ENCODE measurements around the gene PEX5. TPM values are rescaled to one million over a fixed set of nuclear protein-coding genes. Genes with fewer than 3 reads are reported as not detected.
"Not testable (repeated sequence)": the region's sequence is repeated elsewhere in the genome, so short reads cannot be mapped to it uniquely, and the experiment has no call there.

PEX5 gene
- total and polyA plus RNA-seq, 11 donors, result 9.7 to 45.9 (median 29.9) TPM

DNA sequence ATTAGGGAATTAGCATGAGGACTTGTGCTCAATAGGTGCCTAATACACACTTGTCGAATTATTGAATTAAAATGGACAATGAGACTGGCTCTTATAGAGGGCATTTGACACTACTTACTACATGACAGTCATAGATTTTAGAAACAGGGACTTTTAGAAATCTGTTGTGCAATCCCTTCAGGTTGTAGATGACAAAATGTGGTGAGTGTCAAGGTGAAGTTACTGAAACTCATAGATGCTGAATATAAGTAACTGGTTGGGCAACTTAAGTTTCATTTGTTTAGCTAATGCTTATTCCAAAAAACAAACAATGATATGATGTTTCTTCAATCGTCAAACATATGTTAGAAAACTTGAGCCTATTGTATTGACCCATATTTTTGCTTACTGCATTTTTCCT lies 12.9 kb upstream of the PEX5 start:
- no peak overlapping the region for H3K4me3 ChIP-seq
- DNase-seq (no peak), ATAC-seq (no peak)
- WGBS, 4 donors, result 48 to 69% (median 51%) methylated on average over 2 of the region's 2 CpGs
- peaks cover 0 to 23% (median 3%) of the 10 kb centered on the region in 9 donors for H3K27me3 ChIP-seq
- intact Hi-C loops (cut with DNase I), result no loop called here
- peaks cover 0 to 8% (median 0%) of the 10 kb centered on the region in 12 donors for H3K9me3 ChIP-seq
- H3K27ac ChIP-seq, result no peak overlapping the region
- H3K4me1 ChIP-seq, result no peaks in the 10 kb centered on the region
- H3K36me3 ChIP-seq, result no peaks in the 10 kb centered on the region
- TF ChIP-seq CTCF (IDR thresholded peaks at IDR 0.05), result no peak
- no peak for TF ChIP-seq POLR2A (IDR thresholded peaks at IDR 0.05)

DNA sequence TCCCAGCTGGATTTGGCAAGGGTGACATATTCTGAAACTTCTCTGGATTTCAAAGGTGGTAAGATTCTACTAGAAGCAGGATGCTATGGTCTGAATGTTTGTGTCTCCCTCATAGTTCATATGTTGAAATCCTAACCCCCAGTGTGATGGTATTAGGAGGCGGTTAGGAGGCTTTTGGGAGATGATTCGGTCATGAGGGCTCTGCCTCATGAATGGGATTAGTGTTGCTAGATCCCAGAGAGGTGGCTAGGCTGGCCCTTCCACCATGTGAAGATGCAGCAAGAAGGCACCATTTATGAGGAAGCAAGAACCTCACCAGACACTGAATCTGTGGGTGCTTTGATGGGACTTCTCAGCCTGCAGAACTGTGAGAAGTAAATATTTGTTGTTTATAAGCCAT lies 11.0 kb upstream of the PEX5 start:
- intact Hi-C loops (cut with DNase I), result no loop called here
- WGBS, 4 donors, result 87 to 97% (median 89%) methylated on average over 2 of the region's 2 CpGs
- Histone ChIP-seq H3K27me3 (peaks cover 0 to 23% (median 3%) of the 10 kb centered on the region in 9 donors), H3K36me3 (no peaks in the 10 kb centered on the region), H3K4me1 (no peaks in the 10 kb centered on the region), H3K27ac (no peak overlapping the region), H3K4me3 (no peak overlapping the region), H3K9me3 (peaks cover 0 to 3% (median 0%) of the 10 kb centered on the region in 12 donors)
- no peak for TF ChIP-seq POLR2A (IDR thresholded peaks at IDR 0.05)
- no peak for TF ChIP-seq CTCF (IDR thresholded peaks at IDR 0.05)
- ATAC-seq, result no peak
- no peak for DNase-seq

DNA sequence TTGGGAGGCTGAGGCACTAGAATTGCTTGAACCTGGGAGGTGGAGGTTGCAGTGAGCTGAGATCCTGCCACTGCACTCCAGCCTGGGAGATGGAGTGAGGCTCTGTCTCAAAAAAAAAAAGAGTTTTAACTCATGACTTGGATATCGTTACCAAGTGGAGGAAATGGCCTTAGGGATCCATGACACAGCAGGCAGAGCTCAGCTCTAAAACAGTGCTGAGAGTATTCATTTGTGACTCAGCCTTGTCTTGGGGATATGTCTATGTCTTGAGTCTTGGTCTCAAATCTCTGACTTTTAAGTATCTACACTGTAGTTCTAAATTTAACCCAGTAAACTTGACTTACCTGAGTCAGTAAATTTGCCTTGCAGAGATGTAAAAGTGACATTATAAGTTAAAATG lies 8.8 kb upstream of the PEX5 start:
- Histone ChIP-seq H3K9me3 (peaks cover 0 to 3% (median 0%) of the 10 kb centered on the region in 12 donors), H3K27me3 (peaks cover 0 to 23% (median 3%) of the 10 kb centered on the region in 9 donors), H3K4me1 (no peaks in the 10 kb centered on the region), H3K36me3 (no peaks in the 10 kb centered on the region), H3K4me3 (no peak overlapping the region), H3K27ac (no peak overlapping the region)
- intact Hi-C loops (cut with DNase I), result no loop called here
- 55 to 72% (median 66%) methylated on average over 1 of the region's 1 CpG for WGBS, 4 donors
- ATAC-seq, result no peak
- DNase-seq, result no peak
- no peak for TF ChIP-seq POLR2A (IDR thresholded peaks at IDR 0.05)
- TF ChIP-seq CTCF (IDR thresholded peaks at IDR 0.05), result no peak

DNA sequence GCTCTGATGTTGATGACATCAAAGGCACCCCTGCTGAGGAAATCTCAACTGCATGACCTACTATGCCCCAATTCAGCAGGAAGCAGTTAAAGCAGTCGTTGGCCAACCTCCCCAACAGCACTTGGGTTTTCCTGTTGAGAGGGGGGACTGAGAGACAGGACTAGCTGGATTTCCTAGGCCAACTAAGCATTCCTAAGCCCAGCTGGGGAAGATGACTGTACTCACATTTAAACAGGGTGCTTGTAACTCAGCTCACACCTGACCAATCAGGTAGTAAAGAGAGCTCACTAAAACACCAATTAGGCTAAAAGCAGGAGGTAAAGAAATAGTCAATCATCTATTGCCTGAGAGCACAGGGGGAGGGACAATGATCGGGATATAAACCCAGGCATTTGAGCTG lies 3.4 kb upstream of the PEX5 start:
- intact Hi-C loops (cut with DNase I), result loop anchor here in 2 of 10 donors (5.0 kb wide), 1 partner anchor 44 kb away; no protein-coding TSS in a partner anchor
- not testable (repeated sequence) for H3K9me3 ChIP-seq, H3K36me3 ChIP-seq, H3K27me3 ChIP-seq, DNase-seq, ATAC-seq, H3K4me3 ChIP-seq, H3K27ac ChIP-seq
- 48 to 57% (median 51%) methylated on average over 2 of the region's 2 CpGs for WGBS, 4 donors
- peaks cover 4 to 29% (median 13%) of the 10 kb centered on the region in 12 donors for H3K4me1 ChIP-seq

Measured in heart left ventricle (tissue), 16 donors.